Mesendoderm (in vitro differentiated cells): ENCODE data around the gene ACVR2A. TPM values are rescaled to one million over a fixed set of nuclear protein-coding genes. Genes with fewer than 3 reads are reported as not detected.
A peak's percentile ranks its signal among the peaks of the same experiment; 100 is the strongest.

ENCODE experiments used
- DNase-seq: peaks from one replicate; pipeline ENCODE4 v3.0.0; 2013
- H2AK5ac ChIP-seq: 2 replicates; pipeline ENCODE4 v1.6.1; 2013; ENCODE audit warnings: low read length, inconsistent platforms
- H2BK120ac ChIP-seq: 2 replicates; pipeline ENCODE4 v1.6.1; 2013; ENCODE audit warnings: low read depth, mild to moderate bottlenecking, low read length, moderate library complexity, mixed read lengths
- H2BK15ac ChIP-seq: replicated peaks from 2 replicates; pipeline ENCODE4 v1.6.1; 2013; ENCODE audit warnings: low read depth, mild to moderate bottlenecking, moderate library complexity
- H2BK5ac ChIP-seq: 2 replicates; pipeline ENCODE4 v1.6.1; 2013; ENCODE audit warnings: low read length, inconsistent platforms
- H3K18ac ChIP-seq: 2 replicates; pipeline ENCODE4 v1.6.1; 2013; ENCODE audit warnings: mild to moderate bottlenecking, low read length, mixed read lengths
- H3K23ac ChIP-seq: one replicate; pipeline ENCODE4 v1.6.1; 2013; ENCODE audit warnings: low read length
- H3K27ac ChIP-seq: 2 replicates; pipeline ENCODE4 v1.5.1; 2013; ENCODE audit warnings: low read depth, mild to moderate bottlenecking, inconsistent platforms, low read length, moderate library complexity
- H3K27me3 ChIP-seq: 2 replicates; pipeline ENCODE4 v1.6.1; 2013; ENCODE audit warnings: low read length, control low read depth, mild to moderate bottlenecking, inconsistent platforms; ENCODE audit not compliant: insufficient read depth, poor library complexity
- H3K36me3 ChIP-seq: 2 replicates; pipeline ENCODE4 v1.6.1; 2013; ENCODE audit warnings: low read length, inconsistent platforms; ENCODE audit not compliant: control insufficient read depth, insufficient read depth
- H3K4ac ChIP-seq: one replicate; pipeline ENCODE4 v1.6.1; 2013; ENCODE audit warnings: low read depth, mild to moderate bottlenecking, low read length, moderate library complexity
- H3K4me1 ChIP-seq: 2 replicates; pipeline ENCODE4 v1.6.1; 2013; ENCODE audit warnings: low read depth, low read length, inconsistent platforms; ENCODE audit not compliant: control insufficient read depth
- H3K4me2 ChIP-seq: 2 replicates; pipeline ENCODE4 v1.6.1; 2013; ENCODE audit warnings: low read length
- H3K4me3 ChIP-seq: 2 replicates; pipeline ENCODE4 v1.5.1; 2013; ENCODE audit warnings: mild to moderate bottlenecking, low read length
- H3K56ac ChIP-seq: one replicate; pipeline ENCODE4 v1.6.1; 2013; ENCODE audit warnings: low read length
- H3K79me1 ChIP-seq: 2 replicates; pipeline ENCODE4 v1.6.1; 2013; ENCODE audit warnings: low read length, inconsistent platforms
- H3K79me2 ChIP-seq: 2 replicates; pipeline ENCODE4 v1.6.1; 2013; ENCODE audit warnings: mild to moderate bottlenecking, low read length; ENCODE audit not compliant: control insufficient read depth, insufficient read depth
- H3K9ac ChIP-seq: 2 replicates; pipeline ENCODE4 v1.6.1; 2013; ENCODE audit warnings: low read length, inconsistent platforms
- H4K5ac ChIP-seq: one replicate; pipeline ENCODE4 v1.6.1; 2013; ENCODE audit warnings: low read length
- H4K8ac ChIP-seq: one replicate; pipeline ENCODE4 v1.6.1; 2013; ENCODE audit warnings: low read depth, mild to moderate bottlenecking, control low read depth, low read length, moderate library complexity
- WGBS: extraction: QIAGEN DNeasy Blood & Tissue Kit; methylation state at CpG from one replicate; pipeline ENCODE4 v1.1.7; 2013; ENCODE audit warnings: low lambda C conversion rate, missing lambda C conversion rate; ENCODE audit not compliant: insufficient coverage; ENCODE audit errors: extremely low coverage; 5-methylcytosine and 5-hydroxymethylcytosine counted together
- polyA plus RNA-seq, 2 experiments: library from polyadenylated mRNA; stranded (reverse); fragments of 200-250 nt; gene quantifications; one replicate each; pipeline ENCODE4 v1.2.3, GENCODE V29; 2013

The ACVR2A gene
- 6.6 TPM for polyA plus RNA-seq (2013, experiment 1 of 2)
- polyA plus RNA-seq (2013, experiment 2 of 2): 6.7 TPM

DNA sequence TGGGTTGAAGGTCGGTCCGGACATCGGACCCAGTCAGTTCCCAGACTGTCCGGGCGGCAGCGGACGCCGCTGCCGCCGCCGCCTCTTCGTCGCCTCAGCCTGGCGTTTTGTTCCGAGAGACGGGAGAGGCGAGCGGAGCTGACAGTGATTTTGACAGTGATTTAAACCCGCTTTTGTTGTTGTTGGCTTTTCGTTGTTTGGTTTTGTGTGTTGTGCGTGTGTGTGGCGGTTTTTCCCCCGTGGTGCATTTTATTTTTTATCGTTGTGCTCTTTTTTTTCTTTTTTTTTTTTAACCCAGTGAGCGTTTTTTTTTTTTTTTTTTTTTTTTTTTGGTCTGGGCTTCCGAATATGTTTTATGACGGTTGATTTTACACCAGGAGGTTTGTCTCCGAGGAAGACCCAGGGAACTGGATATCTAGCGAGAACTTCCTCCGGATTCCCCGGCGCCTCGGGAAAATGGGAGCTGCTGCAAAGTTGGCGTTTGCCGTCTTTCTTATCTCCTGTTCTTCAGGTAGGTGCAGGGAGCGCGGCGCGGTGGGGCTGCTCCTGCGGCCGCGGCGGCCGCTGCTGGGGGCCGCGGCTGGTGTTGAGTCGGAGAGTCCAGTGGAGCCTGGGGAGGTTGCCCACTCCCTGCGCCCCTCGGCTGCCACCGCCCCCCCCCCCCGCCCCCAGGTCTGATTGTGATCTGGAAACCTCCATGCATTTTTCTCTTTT lies at the start of gene ACVR2A:
Gene ACVR2A (plus strand): TSS at position 333 of the 714 bp plus-strand sequence. CDS start 124 bp downstream, at position 457.
- Histone ChIP-seq H3K9ac (peak within 1 kb of the TSS; percentile 90), H3K18ac (peak within 1 kb of the TSS; percentile 99), H3K4me3 (peak within 1 kb of the TSS; percentile 77), H2BK15ac (no peak within 1 kb of the TSS), H3K4me1 (peaks cover 4% of the 10 kb centered on the region), H3K23ac (peak within 1 kb of the TSS; percentile 18), H4K8ac (peak within 1 kb of the TSS; percentile 87), H3K79me2 (peaks cover 31% of the 10 kb centered on the region), H4K5ac (no peak within 1 kb of the TSS), H3K4ac (peak within 1 kb of the TSS; percentile 99), H2AK5ac (no peak within 1 kb of the TSS), H3K56ac (peak within 1 kb of the TSS; percentile 94), H3K4me2 (peak within 1 kb of the TSS; percentile 85), H3K27me3 (no peaks in the 10 kb centered on the region), H2BK120ac (peak within 1 kb of the TSS; percentile 64), H3K27ac (peak within 1 kb of the TSS; percentile 99), H2BK5ac (peak within 1 kb of the TSS; percentile 69), H3K36me3 (no peaks in the 10 kb centered on the region), H3K79me1 (peaks cover 2% of the 10 kb centered on the region)
- DNase-seq: peak; percentile 78
- WGBS: no CpG with 5 or more reads among the region's 51 CpGs

DNA sequence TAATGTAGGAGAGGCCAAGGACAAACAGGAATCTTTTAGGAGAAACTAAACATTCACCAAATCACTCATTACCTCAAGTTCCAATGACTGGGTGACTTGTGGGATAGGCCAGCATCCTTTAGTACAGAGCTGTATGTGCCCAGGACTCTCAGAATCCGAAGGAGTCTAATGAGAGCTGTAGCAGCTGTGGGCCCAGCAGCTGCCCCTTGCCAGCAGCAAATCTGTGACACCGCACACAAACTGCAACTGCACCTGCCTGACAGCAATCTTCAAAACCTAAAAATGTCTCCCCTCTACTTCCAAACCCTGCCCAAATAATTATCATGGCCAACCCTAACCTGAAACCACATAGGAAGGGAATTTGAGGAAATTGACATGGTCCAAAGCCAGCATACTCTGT lies 44.5 kb upstream of the ACVR2A start:
- H2BK5ac ChIP-seq: no peak overlapping the region
- no CpG with 5 or more reads among the region's 2 CpGs for whole genome bisulfite sequencing
- H2BK15ac ChIP-seq: no peak overlapping the region
- H3K56ac ChIP-seq: no peak overlapping the region
- H2AK5ac ChIP-seq: no peak overlapping the region
- no peak overlapping the region for H2BK120ac ChIP-seq
- no peak overlapping the region for H3K4ac ChIP-seq
- no peak overlapping the region for H3K4me3 ChIP-seq
- no peak overlapping the region for H4K5ac ChIP-seq
- H3K79me1 ChIP-seq: no peaks in the 10 kb centered on the region
- no peak overlapping the region for H3K23ac ChIP-seq
- no peak overlapping the region for H3K27ac ChIP-seq
- no peak overlapping the region for H3K9ac ChIP-seq
- no peak overlapping the region for H4K8ac ChIP-seq
- no peak overlapping the region for H3K18ac ChIP-seq
- no peak for DNase-seq
- H3K4me2 ChIP-seq: no peak overlapping the region
- H3K4me1 ChIP-seq: no peaks in the 10 kb centered on the region
- no peaks in the 10 kb centered on the region for H3K36me3 ChIP-seq
- no peaks in the 10 kb centered on the region for H3K27me3 ChIP-seq
- no peaks in the 10 kb centered on the region for H3K79me2 ChIP-seq

DNA sequence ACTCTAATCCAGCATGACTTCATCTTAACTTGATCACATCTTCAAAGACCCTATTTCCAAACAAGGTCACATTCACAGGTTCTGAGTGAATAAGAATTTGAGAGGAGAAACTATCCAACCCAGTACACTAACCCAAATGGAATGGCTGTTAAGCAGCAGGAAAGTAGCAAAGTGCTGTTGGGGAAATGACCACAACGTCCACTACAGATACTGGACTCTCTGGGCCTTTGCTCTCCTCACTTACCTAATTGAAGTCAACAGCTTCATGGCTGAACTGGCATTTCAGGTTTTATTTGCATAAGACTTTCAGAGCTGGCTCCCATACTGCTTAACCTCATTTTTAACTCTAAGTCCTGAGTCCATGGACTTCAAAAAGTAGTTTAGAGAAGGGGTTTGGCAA lies 38.0 kb upstream of the ACVR2A start:
- no peak overlapping the region for H2AK5ac ChIP-seq
- no peak overlapping the region for H2BK120ac ChIP-seq
- peak; percentile 19 for DNase-seq
- no peak overlapping the region for H2BK5ac ChIP-seq
- H4K8ac ChIP-seq: no peak overlapping the region
- H3K4me3 ChIP-seq: no peak overlapping the region
- H3K4ac ChIP-seq: no peak overlapping the region
- H3K79me1 ChIP-seq: no peaks in the 10 kb centered on the region
- no peak overlapping the region for H3K9ac ChIP-seq
- no peak overlapping the region for H4K5ac ChIP-seq
- H3K27me3 ChIP-seq: no peaks in the 10 kb centered on the region
- H3K23ac ChIP-seq: no peak overlapping the region
- H3K36me3 ChIP-seq: no peaks in the 10 kb centered on the region
- no peaks in the 10 kb centered on the region for H3K4me1 ChIP-seq
- no peak overlapping the region for H2BK15ac ChIP-seq
- WGBS: no CpG with 5 or more reads among the region's 1 CpG
- no peak overlapping the region for H3K18ac ChIP-seq
- no peak overlapping the region for H3K56ac ChIP-seq
- no peak overlapping the region for H3K27ac ChIP-seq
- no peak overlapping the region for H3K4me2 ChIP-seq
- H3K79me2 ChIP-seq: no peaks in the 10 kb centered on the region

DNA sequence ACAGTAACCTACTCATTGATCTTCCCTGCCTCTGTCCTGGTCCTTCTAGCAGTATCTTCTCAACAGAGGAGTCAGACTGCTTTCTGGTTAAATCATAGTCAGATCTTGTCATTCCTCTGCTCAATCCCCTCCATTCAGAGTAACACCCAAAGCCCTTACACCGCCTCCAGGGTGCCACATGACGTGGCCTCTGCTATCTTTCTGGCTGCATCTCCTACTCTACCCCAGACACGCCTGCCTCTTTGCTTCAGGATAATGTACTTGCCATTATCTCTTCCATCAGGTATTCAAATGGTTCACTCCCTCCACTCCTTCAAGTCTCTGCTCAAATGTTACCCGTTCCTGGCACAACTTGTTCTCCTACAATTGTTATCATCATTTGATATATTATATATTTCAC lies 36.3 kb upstream of the ACVR2A start:
- H3K56ac ChIP-seq: no peak overlapping the region
- H3K27ac ChIP-seq: no peak overlapping the region
- H2BK5ac ChIP-seq: no peak overlapping the region
- no peak overlapping the region for H3K4ac ChIP-seq
- no peak overlapping the region for H3K9ac ChIP-seq
- H3K18ac ChIP-seq: no peak overlapping the region
- H2AK5ac ChIP-seq: no peak overlapping the region
- H2BK15ac ChIP-seq: no peak overlapping the region
- H4K5ac ChIP-seq: no peak overlapping the region
- no peaks in the 10 kb centered on the region for H3K4me1 ChIP-seq
- no peak overlapping the region for H3K4me2 ChIP-seq
- no peak overlapping the region for H3K4me3 ChIP-seq
- no peaks in the 10 kb centered on the region for H3K27me3 ChIP-seq
- H3K79me2 ChIP-seq: no peaks in the 10 kb centered on the region
- H4K8ac ChIP-seq: no peak overlapping the region
- DNase-seq: no peak
- H3K79me1 ChIP-seq: no peaks in the 10 kb centered on the region
- H2BK120ac ChIP-seq: no peak overlapping the region
- no peaks in the 10 kb centered on the region for H3K36me3 ChIP-seq
- H3K23ac ChIP-seq: peak overlapping the region; percentile 57
- no CpG with 5 or more reads among the region's 4 CpGs for WGBS

DNA sequence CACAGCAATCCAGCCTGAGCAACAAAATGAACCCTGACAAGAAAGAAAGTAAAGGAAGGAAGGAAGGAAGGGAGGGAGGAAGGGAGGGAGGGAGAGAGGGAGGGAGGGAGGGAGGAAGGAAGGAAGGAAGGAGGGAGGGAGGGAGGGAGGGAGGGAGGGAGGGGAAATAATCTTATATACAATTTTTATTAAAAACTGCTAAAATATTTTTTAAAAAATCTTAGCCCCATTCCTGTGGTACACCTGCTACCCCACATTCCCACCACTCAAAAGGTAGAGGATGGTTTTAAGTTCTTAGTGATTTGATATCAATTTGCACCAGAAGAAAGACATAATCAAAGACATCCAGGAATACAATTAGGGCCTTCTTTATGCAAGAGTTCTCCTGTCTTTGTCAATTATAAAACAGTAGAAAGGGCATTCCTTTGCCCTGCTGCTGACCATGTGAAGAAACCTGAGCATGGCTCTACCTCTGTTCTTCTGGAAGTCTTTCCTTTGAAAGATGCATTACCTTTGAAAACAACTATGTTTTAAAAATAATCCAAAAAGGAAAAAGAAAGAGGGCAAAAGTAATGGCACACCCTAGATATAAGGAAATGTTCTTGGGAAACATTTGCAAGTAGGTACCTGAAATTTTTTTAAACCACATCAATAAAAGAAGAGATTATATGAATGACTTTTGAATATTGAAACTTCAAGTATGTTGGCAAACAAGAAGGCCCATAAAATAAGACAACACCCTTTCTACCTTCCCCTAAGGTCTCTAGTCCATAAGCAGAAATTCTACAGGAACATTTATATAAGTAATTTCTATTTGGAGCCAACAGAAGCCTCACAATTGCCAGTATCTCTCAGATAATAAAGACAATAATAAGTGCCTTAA lies 33.7 kb upstream of the ACVR2A start:
- Histone ChIP-seq H3K4me2 (no peak overlapping the region), H2BK15ac (no peak overlapping the region), H4K8ac (no peak overlapping the region), H2BK5ac (no peak overlapping the region), H3K4me3 (no peak overlapping the region), H3K9ac (no peak overlapping the region), H2BK120ac (no peak overlapping the region), H4K5ac (no peak overlapping the region), H2AK5ac (no peak overlapping the region), H3K23ac (no peak overlapping the region), H3K36me3 (no peaks in the 10 kb centered on the region), H3K27ac (no peak overlapping the region), H3K27me3 (no peaks in the 10 kb centered on the region), H3K18ac (no peak overlapping the region), H3K4me1 (no peaks in the 10 kb centered on the region), H3K4ac (no peak overlapping the region), H3K56ac (no peak overlapping the region), H3K79me2 (no peaks in the 10 kb centered on the region), H3K79me1 (no peaks in the 10 kb centered on the region)
- DNase-seq: no peak
